Stimulated activated CD4-positive, alpha-beta T cell treated with anti-CD3 and anti-CD28 coated beads, Interleukin-1b, Interleukin-23, amount 100 ng/mL, for 48 hours (primary cell): ENCODE data around the gene SPTSSB.

Experiments
- DNase-seq: peaks from one replicate; pipeline ENCODE4 v3.0.0-alpha.2; 2020

Gene SPTSSB

GRCh38 chr3:161371441-161372320, at the start of gene SPTSSB:
Gene SPTSSB, minus strand, starts transcription at chr3:161371517. Its CDS starts 25,194 bp downstream, at chr3:161346323.
- peak; percentile 21 for DNase-seq

GRCh38 chr3:161420746-161421145, 49.4 kb upstream of the SPTSSB start:
- no peak for DNase-seq

- DNase-seq: no peak
Measured at GRCh38 chr3:161419555-161420333, 48.4 kb upstream of the SPTSSB start.

GRCh38 chr3:161415506-161416231, 44.4 kb upstream of the SPTSSB start:
- DNase-seq: no peak

- DNase-seq: no peak
Measured at GRCh38 chr3:161414907-161415306, 43.6 kb upstream of the SPTSSB start.

- no peak for DNase-seq
Measured at GRCh38 chr3:161413855-161414210, 42.5 kb upstream of the SPTSSB start.

- no peak for DNase-seq
Measured at GRCh38 chr3:161413127-161413854, 42.0 kb upstream of the SPTSSB start.

GRCh38 chr3:161412123-161412522, 40.8 kb upstream of the SPTSSB start:
- DNase-seq: no peak

- no peak for DNase-seq
Measured at GRCh38 chr3:161409858-161410257, 38.5 kb upstream of the SPTSSB start.

GRCh38 chr3:161409069-161409468, 37.8 kb upstream of the SPTSSB start:
- DNase-seq: peak; percentile 9

- no peak for DNase-seq
Measured at GRCh38 chr3:161406594-161407555, 35.6 kb upstream of the SPTSSB start.

GRCh38 chr3:161405836-161406235, 34.5 kb upstream of the SPTSSB start:
- DNase-seq: no peak

- no peak for DNase-seq
Measured at GRCh38 chr3:161405087-161405486, 33.8 kb upstream of the SPTSSB start.

GRCh38 chr3:161403251-161403650, 31.9 kb upstream of the SPTSSB start:
- no peak for DNase-seq

- no peak for DNase-seq
Measured at GRCh38 chr3:161401389-161401788, 30.1 kb upstream of the SPTSSB start.

- no peak for DNase-seq
Measured at GRCh38 chr3:161400650-161401049, 29.3 kb upstream of the SPTSSB start.

GRCh38 chr3:161395115-161396012, 24.0 kb upstream of the SPTSSB start:
- DNase-seq: no peak

GRCh38 chr3:161393803-161394202, 22.5 kb upstream of the SPTSSB start:
- no peak for DNase-seq

- DNase-seq: no peak
Measured at GRCh38 chr3:161393310-161393709, 22.0 kb upstream of the SPTSSB start.

GRCh38 chr3:161392853-161393252, 21.5 kb upstream of the SPTSSB start:
- no peak for DNase-seq
